ENCODE data around the gene EGR2.

EGR2 gene

DNA sequence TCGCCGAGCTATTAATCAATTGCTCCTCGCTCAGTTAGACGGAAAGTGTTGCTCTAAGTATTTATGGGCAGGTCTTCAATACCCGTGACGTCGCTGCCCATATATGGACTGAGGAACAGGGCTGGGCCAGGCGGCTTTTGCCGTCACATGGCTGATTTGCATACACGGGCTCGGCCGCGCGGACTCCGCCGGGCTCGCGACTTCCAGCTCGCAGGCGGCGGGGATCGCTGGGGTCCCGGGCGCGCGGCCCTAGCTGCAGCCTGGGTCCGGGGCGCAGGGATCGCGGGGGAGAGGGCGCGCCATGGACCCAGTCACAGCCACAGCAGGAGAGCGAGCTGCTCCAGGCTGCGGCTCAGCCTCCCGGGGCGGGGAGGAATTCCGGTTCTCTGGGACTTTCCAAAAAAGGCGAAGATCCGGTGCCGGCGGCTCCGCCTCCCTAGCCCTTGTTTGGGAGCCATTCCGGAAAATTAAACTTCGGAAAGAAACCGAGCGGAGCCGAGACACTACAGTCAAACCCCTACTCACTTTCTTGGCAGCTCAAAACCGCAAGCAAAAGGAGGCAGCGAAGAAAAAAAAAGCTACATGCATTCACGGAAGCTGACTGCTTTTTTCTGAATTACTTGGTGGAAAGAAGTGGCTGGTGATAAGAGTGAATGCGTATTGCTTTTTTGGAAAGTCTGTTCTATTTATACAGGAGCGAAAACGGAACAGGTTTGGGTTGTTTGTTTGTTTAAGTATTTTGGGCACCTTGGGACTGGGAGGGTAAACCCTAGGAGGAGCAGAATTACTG is at the start of gene EGR2:
EGR2 (minus strand) TSS at position 36 of the 790 bp plus-strand sequence. CDS start 337 bp downstream, outside the sequence.
- DNase-seq (ENCODE audit: insufficient read length, low spot score) (peak; percentile 99), FAIRE-seq (peak; percentile 71)
- no peak for TF ChIP-seq POLR2A (IDR thresholded peaks at IDR 0.05; ENCODE audit: low read depth, low read length)

GRCh38 chr10:62862447-62862846 is 46.3 kb upstream of the EGR2 start:
- FAIRE-seq (no peak), DNase-seq (ENCODE audit: insufficient read length, low spot score) (no peak)

DNA sequence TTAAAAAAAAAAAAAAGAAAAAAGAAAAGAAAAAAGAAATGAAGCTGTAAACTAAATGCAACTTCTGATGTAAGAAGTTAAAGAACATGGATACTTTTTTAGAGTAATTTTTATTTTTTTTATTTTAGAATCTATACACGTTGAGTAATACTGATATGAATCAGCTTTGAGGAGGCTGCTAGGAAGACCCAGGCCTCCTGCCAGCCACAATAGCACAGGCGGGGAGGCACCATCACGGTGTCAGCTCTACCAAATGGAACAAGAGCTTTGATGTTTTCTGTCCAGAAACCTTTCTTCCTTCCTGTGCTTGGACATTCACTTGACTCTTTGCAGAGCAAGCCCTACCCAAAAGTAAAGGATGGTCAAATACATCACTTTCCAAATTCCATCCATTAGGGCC is 45.3 kb upstream of the EGR2 start:
- FAIRE-seq (no peak), DNase-seq (ENCODE audit: insufficient read length, low spot score) (no peak)
- no peak for TF ChIP-seq POLR2A (IDR thresholded peaks at IDR 0.05; ENCODE audit: low read depth, low read length)

More at GRCh38 chr10:62862447-62862846, 46.3 kb upstream of the EGR2 start:
- TF ChIP-seq POLR2A (IDR thresholded peaks at IDR 0.05; ENCODE audit: low read depth, low read length), result no peak

DNA sequence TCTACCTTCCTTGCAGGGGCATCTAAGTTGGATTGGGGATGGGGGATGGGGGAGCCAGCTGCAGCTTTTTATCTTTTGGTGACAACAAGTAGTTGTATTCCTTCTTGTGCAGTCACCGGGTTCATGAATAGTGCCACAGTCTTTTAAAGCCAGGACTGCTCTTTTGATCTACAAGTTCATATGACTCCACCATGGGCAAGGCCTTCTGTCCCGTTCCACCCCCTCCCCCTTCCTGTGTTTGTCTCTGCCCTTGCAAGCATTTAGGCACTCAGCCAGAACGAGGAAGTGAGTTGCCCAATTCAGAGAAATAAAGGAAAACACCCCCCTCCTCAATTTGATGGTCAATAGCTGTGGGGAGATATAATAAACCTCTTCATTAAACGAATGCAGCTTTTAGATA is 44.8 kb upstream of the EGR2 start:
- FAIRE-seq, result no peak
- no peak for TF ChIP-seq POLR2A (IDR thresholded peaks at IDR 0.05; ENCODE audit: low read depth, low read length)
- DNase-seq (ENCODE audit: insufficient read length, low spot score), result no peak

DNA sequence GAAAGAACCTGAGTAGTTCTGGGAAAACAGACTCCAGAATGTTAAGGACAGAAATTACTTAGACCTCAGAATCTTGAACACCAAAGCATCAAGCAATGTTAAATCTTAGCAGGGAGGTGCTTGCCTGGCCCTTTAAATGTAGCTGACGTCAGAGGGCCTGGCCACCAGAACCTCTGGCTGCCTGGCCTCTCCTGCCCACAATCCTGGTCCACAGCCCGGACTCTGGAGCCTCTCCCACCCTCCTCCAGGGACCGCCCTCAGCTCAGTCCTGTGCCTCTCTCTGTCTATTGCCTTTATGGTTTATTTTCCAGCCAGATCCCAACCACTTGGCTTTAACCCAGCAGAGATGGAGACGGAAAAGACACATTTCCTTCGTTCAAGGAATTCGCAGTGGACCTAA is 42.2 kb upstream of the EGR2 start:
- FAIRE-seq, result no peak
- no peak for DNase-seq (ENCODE audit: insufficient read length, low spot score)
- TF ChIP-seq POLR2A (IDR thresholded peaks at IDR 0.05; ENCODE audit: low read depth, low read length), result no peak

- DNase-seq (ENCODE audit: insufficient read length, low spot score) (no peak), FAIRE-seq (no peak)
- TF ChIP-seq POLR2A (IDR thresholded peaks at IDR 0.05; ENCODE audit: low read depth, low read length), result no peak
Measured at GRCh38 chr10:62856021-62856420, 39.9 kb upstream of the EGR2 start.

- FAIRE-seq, result no peak
- no peak for DNase-seq (ENCODE audit: insufficient read length, low spot score)
- TF ChIP-seq POLR2A (IDR thresholded peaks at IDR 0.05; ENCODE audit: low read depth, low read length), result no peak
Measured at GRCh38 chr10:62853710-62854109, 37.5 kb upstream of the EGR2 start.

DNA sequence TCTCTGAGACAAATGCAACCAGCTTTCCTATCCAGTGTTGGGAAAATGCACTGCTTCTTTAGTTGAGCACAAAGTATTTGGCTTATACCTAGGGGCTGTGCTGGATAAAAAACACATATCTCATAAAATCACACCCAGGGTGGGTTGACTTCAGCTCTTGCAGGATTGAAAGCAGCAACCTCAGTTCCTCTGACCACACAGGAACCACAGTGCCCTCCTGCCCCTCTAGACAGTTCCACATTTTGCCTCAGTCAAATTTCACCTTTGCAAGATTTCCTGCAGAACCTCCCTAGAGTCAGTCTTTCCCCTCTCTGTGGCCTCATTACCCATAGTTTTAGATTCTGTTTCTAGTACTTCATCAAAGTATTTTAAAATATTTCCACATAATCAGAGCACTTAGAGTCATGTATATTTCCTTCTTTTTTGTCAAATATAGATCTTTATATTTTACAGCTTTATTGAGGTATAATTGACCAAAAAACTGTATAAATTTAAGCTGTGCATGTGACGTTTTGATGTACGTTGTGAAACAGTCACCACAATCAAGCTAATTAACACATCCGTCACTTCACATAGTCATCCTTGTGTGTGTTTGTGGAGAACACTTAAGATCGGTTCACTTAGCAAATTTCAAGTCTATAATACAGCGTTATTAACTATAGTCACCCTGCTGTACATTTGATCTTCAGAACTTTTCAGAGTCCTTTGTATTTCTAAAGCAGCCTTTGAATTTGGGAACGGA is 37.0 kb upstream of the EGR2 start:
- TF ChIP-seq POLR2A (IDR thresholded peaks at IDR 0.05; ENCODE audit: low read depth, low read length), result no peak
- DNase-seq (ENCODE audit: insufficient read length, low spot score) (no peak), FAIRE-seq (no peak)

GRCh38 chr10:62851442-62851841 is 35.3 kb upstream of the EGR2 start:
- FAIRE-seq, result no peak
- DNase-seq (ENCODE audit: insufficient read length, low spot score), result no peak

DNA sequence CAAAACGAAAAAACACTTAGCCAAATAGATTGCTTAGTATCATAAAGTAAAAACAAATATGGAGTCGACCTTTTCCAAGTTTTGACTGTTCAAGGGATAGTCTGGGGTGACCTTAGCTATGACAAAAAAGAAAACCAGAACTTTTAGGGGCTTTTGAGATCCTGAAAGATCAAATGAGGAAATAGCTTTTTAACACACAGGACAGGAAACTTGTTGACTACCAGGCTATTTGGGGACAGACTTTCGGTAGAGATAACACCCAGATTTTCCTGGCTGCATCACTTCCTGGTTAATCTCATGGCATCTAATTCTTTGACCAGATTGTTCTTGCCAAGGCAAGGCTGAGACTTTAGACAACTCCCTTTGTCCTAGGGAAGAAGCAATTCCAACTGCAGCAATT is 34.5 kb upstream of the EGR2 start:
- FAIRE-seq, result no peak
- DNase-seq (ENCODE audit: insufficient read length, low spot score), result no peak
- no peak for TF ChIP-seq POLR2A (IDR thresholded peaks at IDR 0.05; ENCODE audit: low read depth, low read length)

More at GRCh38 chr10:62851442-62851841, 35.3 kb upstream of the EGR2 start:
- TF ChIP-seq POLR2A (IDR thresholded peaks at IDR 0.05; ENCODE audit: low read depth, low read length), result no peak

- TF ChIP-seq POLR2A (IDR thresholded peaks at IDR 0.05; ENCODE audit: low read depth, low read length), result no peak
- DNase-seq (ENCODE audit: insufficient read length, low spot score) (no peak), FAIRE-seq (no peak)
Measured at GRCh38 chr10:62847433-62847832, 31.3 kb upstream of the EGR2 start.

- FAIRE-seq, result no peak
- no peak for TF ChIP-seq POLR2A (IDR thresholded peaks at IDR 0.05; ENCODE audit: low read depth, low read length)
Measured at GRCh38 chr10:62844280-62845011, 28.3 kb upstream of the EGR2 start.

DNA sequence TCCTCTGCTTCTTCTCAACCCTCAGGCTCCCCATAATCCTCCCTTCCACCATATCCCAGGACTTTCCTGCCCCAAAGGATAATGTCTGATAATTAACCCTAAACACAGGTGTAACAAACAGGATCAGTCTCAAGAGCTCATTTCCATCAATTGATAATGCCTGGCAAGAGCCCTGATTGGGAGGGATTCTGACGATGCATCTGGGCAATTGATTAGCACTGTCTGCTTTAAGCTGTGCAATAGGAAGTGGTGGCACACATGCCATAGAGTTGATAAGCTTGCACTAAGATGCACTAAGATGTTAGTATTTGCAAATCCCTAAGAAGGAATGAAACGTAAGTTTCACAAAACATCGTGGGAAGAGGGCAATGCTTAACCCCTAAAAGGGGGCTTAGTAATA is 27.4 kb upstream of the EGR2 start:
- FAIRE-seq, result no peak
- no peak for TF ChIP-seq POLR2A (IDR thresholded peaks at IDR 0.05; ENCODE audit: low read depth, low read length)
- no peak for DNase-seq (ENCODE audit: insufficient read length, low spot score)

More at GRCh38 chr10:62844280-62845011, 28.3 kb upstream of the EGR2 start:
- no peak for DNase-seq (ENCODE audit: insufficient read length, low spot score)

- no peak for DNase-seq (ENCODE audit: insufficient read length, low spot score)
- TF ChIP-seq POLR2A (IDR thresholded peaks at IDR 0.05; ENCODE audit: low read depth, low read length), result no peak
- no peak for FAIRE-seq
Measured at GRCh38 chr10:62842983-62843382, 26.8 kb upstream of the EGR2 start.

Measured in H54 (cell line).